Ovary (tissue), 9 donors: ENCODE data around the gene ASB16. TPM values are rescaled to one million over a fixed set of nuclear protein-coding genes. Genes with fewer than 3 reads are reported as not detected.

Experiments
- DNase-seq, 5 donors: peaks; one replicate each; pipeline ENCODE4 v3.0.0-alpha.2; 2019 to 2020
- H3K27ac ChIP-seq, 2 donors: fragments of 200-600 bp; one replicate each; pipeline versions ENCODE4 v1.5.1 to v1.8.0; 2019 to 2022
- H3K27me3 ChIP-seq: fragments of 200-600 bp; one replicate; pipeline ENCODE4 v1.8.0; 2022
- H3K36me3 ChIP-seq: fragments of 200-600 bp; sonication (generic); one replicate; pipeline ENCODE4 v1.5.1; 2019
- H3K4me1 ChIP-seq: one replicate; pipeline ENCODE4 v1.8.1; 2013; ENCODE audit warnings: mild to moderate bottlenecking, moderate library complexity; ENCODE audit not compliant: insufficient read depth
- H3K4me3 ChIP-seq: fragments of 200-600 bp; sonication (generic); one replicate; pipeline ENCODE4 v1.5.1; 2017
- H3K9me3 ChIP-seq, 2 donors: fragments of 200-600 bp in 1 of 2; sonication (generic) in 1 of 2; one replicate each; pipeline versions ENCODE4 v1.5.1 to v1.8.1; 2013 to 2019; ENCODE audit warnings: mild to moderate bottlenecking in 1 of 2, moderate library complexity in 1 of 2
- CTCF ChIP-seq, 3 donors: fragments of 450-650 bp in 2 of 3; fragments of 200-600 bp in 1 of 3; IDR thresholded peaks; one replicate each; pipeline versions ENCODE4 v1.5.1 to v1.8.0; 2016 to 2022; ENCODE audit warnings: antibody characterized with exemption in 3 of 3, mild to moderate bottlenecking in 1 of 3
- EP300 ChIP-seq: sonication (generic); formaldehyde crosslinking; IDR thresholded peaks from one replicate; pipeline ENCODE4 v1.6.1; 2017; ENCODE audit warnings: antibody characterized with exemption
- POLR2A ChIP-seq: fragments of 450-650 bp; IDR thresholded peaks from one replicate; pipeline ENCODE4 v1.6.1; 2017; ENCODE audit warnings: antibody characterized with exemption, mild to moderate bottlenecking, moderate library complexity
- WGBS, 3 donors: extraction: QIAGEN DNeasy Blood & Tissue Kit in 1 of 3; methylation state at CpG; one replicate each; pipeline versions ENCODE4 v1.1.5 to v1.1.7; 2013 to 2017; 5-methylcytosine and 5-hydroxymethylcytosine counted together
- intact Hi-C, 4 donors: fragments of 100-400 bp; cut with DNase I; formaldehyde crosslinking; loops; one replicate each; pipeline versions ENCODE4 v1.11.0 to v1.15.1; 2022 to 2023
- polyA plus RNA-seq, 2 donors: library from polyadenylated mRNA; stranded (reverse); fragments of 200-250 nt in 1 of 2; fragments of 350-450 nt in 1 of 2; fragmentation: Illumina TruSeq in 1 of 2; extraction: RNeasy Lipid Tissue Mini Kit (QIAGEN cat#74804) in 1 of 2; gene quantifications; one replicate each; pipeline ENCODE4 v1.2.3, GENCODE V29; 2013 to 2014
- total RNA-seq, 7 donors: library from RNA; depleted of rRNA in 2 of 7; stranded (reverse); fragments of >200 nt in 2 of 7; fragmentation: NEBNext Ultra II Directional in 3 of 7; extraction: Animal tissue kit (Norgen Biotek cat#: 25700) in 3 of 7; gene quantifications; one replicate each; pipeline versions ENCODE4 v1.1.0 to v1.2.4, GENCODE V29; 2016 to 2023
- donor health status: DM: no; HTN: no; CAD: no; lungs with moderate emphysema.
- donor health status: DM: no; HTN: no; CAD: no.
- donor health status: Bipolar disorder and iron deficiency.
- donor health status: DM: yes; HTN: yes; CAD: no.
- donor health status: DM: no; HTN: no; CAD: no.
- donor health status: DM: yes; HTN: yes; CAD: no.

The ASB16 gene
- total and polyA plus RNA-seq, 9 donors: 0.10 to 1.8 (median 0.98) TPM; not detected in 1

- no peaks in the 10 kb centered on the region for H3K27me3 ChIP-seq
- WGBS, 3 donors: 0 to 2% (median 0%) methylated on average over 54 of the region's 54 CpGs
- peak; percentile 67 to 81 (median 76) for DNase-seq
- peak overlapping the region; percentile 87 to 99 for H3K27ac ChIP-seq
- TF ChIP-seq CTCF (IDR thresholded peaks at IDR 0.05): no peak
- no peak for TF ChIP-seq POLR2A
- no peak for TF ChIP-seq EP300
- intact Hi-C loops: loop anchor here in 3 of 4 donors (2.0 to 5.0 kb wide), 3 partner anchors 86 to 106 kb away; partner anchors contain the start of genes SLC25A39 (in 2 of the 3) and RUNDC3A (in 1 of the 3)
- H3K4me3 ChIP-seq: peak overlapping the region; percentile 94
- peaks cover 20% of the 10 kb centered on the region for H3K4me1 ChIP-seq
- H3K36me3 ChIP-seq: no peaks in the 10 kb centered on the region
- no peaks in the 10 kb centered on the region for H3K9me3 ChIP-seq
Measured at GRCh38 chr17:44221084-44221861, 50.8 kb downstream of the ASB16 start.

GRCh38 chr17:44221862-44222111 is 51.3 kb downstream of the ASB16 start:
- DNase-seq: no peak
- TF ChIP-seq POLR2A (no peak), CTCF (IDR thresholded peaks at IDR 0.05) (no peak), EP300 (no peak)
- no peaks in the 10 kb centered on the region for H3K27me3 ChIP-seq
- peak overlapping the region; percentile 87 to 99 for H3K27ac ChIP-seq
- no peaks in the 10 kb centered on the region for H3K36me3 ChIP-seq
- intact Hi-C loops: loop anchor here in 3 of 4 donors (2.0 to 5.0 kb wide), 3 partner anchors 86 to 106 kb away; partner anchors contain the start of genes SLC25A39 (in 2 of the 3) and RUNDC3A (in 1 of the 3)
- peaks cover 18% of the 10 kb centered on the region for H3K4me1 ChIP-seq
- WGBS, 3 donors: 1 to 2% (median 1%) methylated on average over 17 of the region's 17 CpGs
- no peaks in the 10 kb centered on the region for H3K9me3 ChIP-seq
- H3K4me3 ChIP-seq: peak overlapping the region; percentile 94

GRCh38 chr17:44222112-44222869 is 51.8 kb downstream of the ASB16 start:
- WGBS, 3 donors: 0 to 3% (median 1%) methylated on average over 36 of the region's 36 CpGs
- intact Hi-C loops: loop anchor here in 1 of 4 donors (5.0 kb wide), 2 partner anchors 85 to 105 kb away; partner anchors contain the start of gene RUNDC3A
- DNase-seq: peak; percentile 76 to 82 (median 79)

More at GRCh38 chr17:44222112-44222869, 51.8 kb downstream of the ASB16 start:
- peak overlapping the region; percentile 87 to 99 for H3K27ac ChIP-seq
- no peaks in the 10 kb centered on the region for H3K36me3 ChIP-seq
- peak overlapping the region; percentile 94 for H3K4me3 ChIP-seq
- H3K9me3 ChIP-seq: no peaks in the 10 kb centered on the region
- H3K4me1 ChIP-seq: peaks cover 15% of the 10 kb centered on the region
- peak; percentile 43 for TF ChIP-seq POLR2A
- no peak for TF ChIP-seq EP300
- peak in 2 of 3 donors; percentile 10 to 33 for TF ChIP-seq CTCF (IDR thresholded peaks at IDR 0.05)
- no peaks in the 10 kb centered on the region for H3K27me3 ChIP-seq
